Stimulated activated CD4-positive, alpha-beta T cell treated with anti-CD3 and anti-CD28 coated beads, Interleukin-1b, Interleukin-23, amount 100 ng/mL, for 1 hour (primary cell): ENCODE measurements around the gene AJAP1.

Experiments
- DNase-seq, 2 donors: peaks; one replicate each; pipeline ENCODE4 v3.0.0-alpha.2; 2020; ENCODE audit warnings: low read depth in 2 of 2

Gene AJAP1

DNA sequence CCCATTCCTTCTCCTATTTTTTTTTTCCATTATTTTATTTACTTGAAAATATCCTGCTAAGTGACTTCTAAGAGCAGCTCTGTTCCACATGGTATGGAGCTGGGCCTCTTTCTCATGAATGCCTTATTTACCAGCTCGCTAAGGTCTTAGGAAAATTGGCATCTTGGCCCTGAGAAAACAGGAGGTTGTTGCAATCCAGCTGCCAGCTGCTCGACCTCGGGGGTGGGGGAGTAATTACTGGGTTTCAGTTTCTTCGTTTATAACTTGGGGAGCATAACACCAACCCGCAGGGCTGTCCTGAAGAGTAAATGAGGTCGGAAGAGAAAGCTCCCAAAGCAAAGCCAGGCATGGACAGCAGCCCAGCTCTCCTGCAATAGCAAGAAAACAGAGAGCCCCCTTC, 176.3 kb downstream of the AJAP1 start:
- no peak for DNase-seq

- DNase-seq, result no peak
These were observed 182.2 kb downstream of the AJAP1 start for GRCh38 chr1:4836574-4836973.

DNA sequence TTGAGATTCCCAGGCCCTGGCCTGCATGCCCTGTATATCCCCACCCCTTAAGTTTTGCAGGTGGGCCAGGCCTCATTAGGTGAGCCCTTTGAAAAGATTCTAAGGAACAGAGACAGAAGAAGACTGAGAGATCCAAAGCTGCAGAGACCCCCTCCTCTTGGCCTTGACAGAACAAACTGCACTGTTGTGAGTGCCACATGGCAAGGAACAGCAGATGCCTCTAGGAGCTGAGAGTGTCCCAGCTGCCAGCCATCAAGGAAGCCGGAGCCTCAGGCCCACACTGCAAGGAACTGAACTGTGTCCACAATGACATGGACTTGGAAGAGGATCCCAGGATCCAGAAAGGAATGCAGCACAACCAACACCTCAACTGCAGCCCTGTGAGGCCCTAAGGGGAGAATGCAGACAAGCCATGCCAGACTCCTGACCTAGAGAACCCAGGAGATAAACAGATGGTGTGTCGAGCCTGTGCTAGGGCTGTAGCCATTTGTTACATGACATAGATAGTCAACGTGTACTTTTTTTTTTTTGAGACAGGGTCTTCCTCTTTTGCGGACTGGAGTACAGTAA, 182.7 kb downstream of the AJAP1 start:
- DNase-seq, result no peak

- no peak for DNase-seq
These were observed 183.3 kb downstream of the AJAP1 start for GRCh38 chr1:4837752-4838151.

- no peak for DNase-seq
These were observed 183.8 kb downstream of the AJAP1 start for GRCh38 chr1:4838231-4838630.
